WTC11 (cell line): Measurements from ENCODE around the gene PPP1R12B. TPM values are rescaled to one million over a fixed set of nuclear protein-coding genes. Genes with fewer than 3 reads are reported as not detected.

ENCODE experiments used
- ATAC-seq: fragments of 200-7000 bp; cut with Tn5 transposase; 2 replicates; pipeline ENCODE4 v1.10.0; 2021; ENCODE audit warnings: mild to moderate bottlenecking, moderate library complexity
- CTCF ChIA-PET: fragments of 300-600 bp; sonication (Branson Sonifier 250); formaldehyde crosslinking; loops from one replicate; lab custom pipeline; 2021; ENCODE audit warnings: antibody characterized with exemption; lab: Charles Lee
- POLR2A ChIA-PET: fragments of 350-600 bp; sonication (Branson Sonifier 250); formaldehyde crosslinking; loops from one replicate; lab custom pipeline; 2021; ENCODE audit warnings: antibody characterized with exemption; lab: Charles Lee
- DNase-seq: peaks from one replicate; pipeline ENCODE4 v3.0.0; 2021; ENCODE audit warnings: low spot score
- H3K27ac Mint-ChIP-seq: 2 replicates; pipeline ENCODE4 v1.8.0; 2021; ENCODE audit warnings: mixed read lengths
- H3K27me3 Mint-ChIP-seq: 2 replicates; pipeline ENCODE4 v1.8.0; 2021; ENCODE audit warnings: low read depth, mild to moderate bottlenecking, moderate library complexity, mixed read lengths
- H3K36me3 Mint-ChIP-seq: 2 replicates; pipeline ENCODE4 v1.8.0; 2021; ENCODE audit warnings: mixed read lengths
- H3K4me1 Mint-ChIP-seq: 2 replicates; pipeline ENCODE4 v1.8.0; 2022; ENCODE audit warnings: mixed read lengths
- H3K4me3 Mint-ChIP-seq: 2 replicates; pipeline ENCODE4 v1.8.0; 2021; ENCODE audit warnings: mild to moderate bottlenecking, moderate library complexity, mixed read lengths
- H3K9me3 Mint-ChIP-seq: 2 replicates; pipeline ENCODE4 v1.8.0; 2021; ENCODE audit warnings: mixed read lengths
- AFF4 ChIP-seq: sonication (generic); formaldehyde crosslinking; IDR thresholded peaks from 2 replicates; pipeline ENCODE4 v1.8.1; 2023; ENCODE audit warnings: mild to moderate bottlenecking, missing genetic modification reagents, borderline replicate concordance
- ATF3 ChIP-seq: sonication (generic); formaldehyde crosslinking; conservative IDR thresholded peaks from 2 replicates; pipeline ENCODE4 v1.8.1; 2022; ENCODE audit warnings: mild to moderate bottlenecking, missing genetic modification reagents
- CREB1 ChIP-seq: sonication (generic); formaldehyde crosslinking; IDR thresholded peaks from 2 replicates; pipeline ENCODE4 v1.8.0; 2023; ENCODE audit warnings: mild to moderate bottlenecking, missing genetic modification reagents
- CTCF ChIP-seq: fragments of 200-600 bp; IDR thresholded peaks from 2 replicates; pipeline ENCODE4 v1.8.0; 2022; ENCODE audit warnings: antibody characterized with exemption
- ERG ChIP-seq: fragments of 250-450 bp; sonication (Bioruptor Pico); IDR thresholded peaks from 2 replicates; pipeline ENCODE4 v1.8.0; 2021; ENCODE audit warnings: mild to moderate bottlenecking
- FOXP1 ChIP-seq: sonication (generic); formaldehyde crosslinking; IDR thresholded peaks from 2 replicates; pipeline ENCODE4 v1.8.0; 2022; ENCODE audit warnings: missing genetic modification reagents, mild to moderate bottlenecking, moderate library complexity, borderline replicate concordance
- FOXP4 ChIP-seq: sonication (generic); formaldehyde crosslinking; IDR thresholded peaks from 2 replicates; pipeline ENCODE4 v1.8.0; 2022; ENCODE audit warnings: mild to moderate bottlenecking, missing genetic modification reagents
- GABPB1 ChIP-seq: sonication (generic); formaldehyde crosslinking; IDR thresholded peaks from 2 replicates; pipeline ENCODE4 v1.8.1; 2023; ENCODE audit warnings: mild to moderate bottlenecking, missing genetic modification reagents
- MLX ChIP-seq: sonication (generic); formaldehyde crosslinking; IDR thresholded peaks from 2 replicates; pipeline ENCODE4 v1.8.1; 2023; ENCODE audit warnings: mild to moderate bottlenecking, missing genetic modification reagents, moderate library complexity
- NFE2L1 ChIP-seq: sonication (generic); formaldehyde crosslinking; IDR thresholded peaks from 2 replicates; pipeline ENCODE4 v1.8.1; 2023; ENCODE audit warnings: missing genetic modification reagents
- NR2C2 ChIP-seq: sonication (generic); formaldehyde crosslinking; IDR thresholded peaks from 2 replicates; pipeline ENCODE4 v1.8.0; 2022; ENCODE audit warnings: mild to moderate bottlenecking, missing genetic modification reagents
- NR3C1 ChIP-seq: sonication (generic); formaldehyde crosslinking; conservative IDR thresholded peaks from 2 replicates; pipeline ENCODE4 v1.8.1; 2023; ENCODE audit warnings: low read depth, mild to moderate bottlenecking, missing genetic modification reagents
- RORB ChIP-seq: fragments of 250-450 bp; sonication (Bioruptor Pico); IDR thresholded peaks from 2 replicates; pipeline ENCODE4 v1.9.0; 2021; ENCODE audit warnings: mild to moderate bottlenecking
- SP1 ChIP-seq: sonication (generic); formaldehyde crosslinking; conservative IDR thresholded peaks from 2 replicates; pipeline ENCODE4 v1.8.1; 2022; ENCODE audit warnings: missing genetic modification reagents
- STAT6 ChIP-seq: sonication (generic); formaldehyde crosslinking; conservative IDR thresholded peaks from 2 replicates; pipeline ENCODE4 v1.8.1; 2023; ENCODE audit warnings: mild to moderate bottlenecking, low read depth, missing genetic modification reagents, moderate library complexity
- TEAD4 ChIP-seq: sonication (generic); formaldehyde crosslinking; IDR thresholded peaks from 2 replicates; pipeline ENCODE4 v1.8.0; 2022; ENCODE audit warnings: mild to moderate bottlenecking, missing genetic modification reagents
- ZNF425 ChIP-seq: fragments of 250-450 bp; sonication (Bioruptor Pico); conservative IDR thresholded peaks from 2 replicates; pipeline ENCODE4 v1.9.0; 2021; ENCODE audit warnings: mild to moderate bottlenecking
- ZNF671 ChIP-seq: fragments of 250-450 bp; sonication (Bioruptor Pico); IDR thresholded peaks from 2 replicates; pipeline ENCODE4 v1.8.0; 2021; ENCODE audit warnings: mild to moderate bottlenecking
- total RNA-seq: library from RNA; stranded (reverse); gene quantifications from 3 replicates; pipeline ENCODE4 v1.2.3, GENCODE V29; 2021

Gene PPP1R12B
- total RNA-seq, 1 experiment from 2014 or later, result 19.2 TPM

GRCh38 chr1:202621446-202621845 is 272.9 kb downstream of the PPP1R12B start:
- POLR2A ChIA-PET, result no interaction called here
- CTCF ChIA-PET, result interaction anchor here (0.8 kb wide), 1 partner anchor 98 kb away, joined by 3 read pairs; no protein-coding TSS in a partner anchor
- H3K36me3 Mint-ChIP-seq, result peaks cover 3% of the 10 kb centered on the region; the same call in 1 of the 2 replicates
- H3K27me3 Mint-ChIP-seq, result no peaks in the 10 kb centered on the region
- no peaks in the 10 kb centered on the region; the same call in 1 of the 2 replicates for H3K9me3 Mint-ChIP-seq
- TF ChIP-seq STAT6 (CRISPR knock-in tag) (no peak), MLX (CRISPR knock-in tag) (no peak), NR2C2 (CRISPR knock-in tag) (no peak), NFE2L1 (CRISPR knock-in tag) (no peak), ZNF425 (no peak), ERG (no peak), ZNF671 (CRISPR knock-in tag) (no peak), CTCF (no peak), NR3C1 (CRISPR knock-in tag) (no peak), TEAD4 (CRISPR knock-in tag) (no peak), FOXP1 (CRISPR knock-in tag) (no peak), SP1 (CRISPR knock-in tag) (no peak), CREB1 (CRISPR knock-in tag) (no peak), FOXP4 (CRISPR knock-in tag) (no peak)
- H3K4me3 Mint-ChIP-seq, result no peak overlapping the region
- peaks cover 23% of the 10 kb centered on the region for H3K4me1 Mint-ChIP-seq
- no peak overlapping the region for H3K27ac Mint-ChIP-seq
- ATAC-seq (no peak), DNase-seq (no peak)

GRCh38 chr1:202622388-202622787 is 273.9 kb downstream of the PPP1R12B start:
- DNase-seq (no peak), ATAC-seq (no peak)
- Mint-ChIP-seq H3K4me1 (peaks cover 30% of the 10 kb centered on the region), H3K27me3 (no peaks in the 10 kb centered on the region), H3K4me3 (no peak overlapping the region), H3K27ac (no peak overlapping the region), H3K9me3 (no peaks in the 10 kb centered on the region; the same call in 1 of the 2 replicates), H3K36me3 (peaks cover 3% of the 10 kb centered on the region; the same call in 1 of the 2 replicates)
- CTCF ChIA-PET, result interaction anchor here (0.6 to 2.1 kb wide), 3 partner anchors 22 to 97 kb away, joined by 3 to 5 read pairs (median 3); no protein-coding TSS in a partner anchor
- POLR2A ChIA-PET, result no interaction called here
- TF ChIP-seq ATF3 (CRISPR knock-in tag) (no peak), AFF4 (CRISPR knock-in tag) (no peak), GABPB1 (CRISPR knock-in tag) (no peak), RORB (CRISPR knock-in tag) (no peak)
